ENCODE data around the gene CCR5AS.
"Not testable (repeated sequence)": the region's sequence is repeated elsewhere in the genome, so short reads cannot be mapped to it uniquely, and the experiment has no call there.

Gene CCR5AS

GRCh38 chr3:46406788-46407611, at the start of gene CCR5AS, which contains the start of gene CCRL2:
Gene CCR5AS (minus strand): TSS chr3:46407066.
Gene CCRL2 (plus strand): TSS chr3:46407259. CDS start chr3:46408080, 821 bp downstream.
- no peak for DNase-seq

GRCh38 chr3:46456118-46456517, 49.3 kb upstream of the CCR5AS start:
- DNase-seq = no peak

DNA sequence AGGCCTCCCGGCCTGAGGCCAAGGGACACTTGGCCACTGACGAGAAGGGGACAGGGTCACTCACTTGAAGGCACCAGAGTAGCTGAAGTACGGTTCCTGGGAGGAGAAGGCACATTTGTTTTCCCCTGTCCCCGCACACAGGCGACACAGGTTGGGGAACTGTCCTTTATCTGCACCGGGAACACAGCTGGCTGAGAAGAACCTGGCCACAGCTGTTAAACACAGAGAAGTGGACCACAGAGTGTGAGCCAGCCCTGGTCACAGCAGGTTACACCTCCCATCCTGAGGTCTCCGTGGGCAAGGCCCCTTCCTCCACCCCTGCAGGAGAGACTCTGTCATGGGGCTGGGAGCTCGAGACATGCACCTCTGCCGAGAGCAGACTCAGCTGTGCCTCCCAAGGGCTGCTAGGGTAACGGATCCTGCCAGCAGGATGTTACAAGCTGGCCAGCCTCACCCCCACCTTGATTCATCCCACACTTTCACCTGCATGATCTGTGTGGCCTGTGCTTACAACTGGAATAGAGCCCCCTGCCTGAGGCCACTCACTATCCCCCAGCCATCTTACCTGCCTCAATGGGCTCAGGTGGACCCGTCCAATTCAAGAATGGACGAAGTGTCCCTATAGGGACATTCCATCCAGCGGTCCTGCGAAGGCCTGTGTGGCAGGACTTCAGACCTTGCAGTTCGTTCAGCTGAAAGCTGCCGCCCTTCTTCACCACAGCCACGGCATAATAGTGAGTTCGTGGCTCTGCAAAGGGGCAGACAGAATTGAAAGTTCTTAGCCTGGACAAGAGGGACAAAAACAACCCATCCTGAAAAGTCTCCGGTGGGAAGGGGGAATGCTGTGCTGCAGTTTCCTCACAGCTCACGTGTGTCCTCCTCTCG, 48.6 kb upstream of the CCR5AS start:
- no peak for DNase-seq

DNA sequence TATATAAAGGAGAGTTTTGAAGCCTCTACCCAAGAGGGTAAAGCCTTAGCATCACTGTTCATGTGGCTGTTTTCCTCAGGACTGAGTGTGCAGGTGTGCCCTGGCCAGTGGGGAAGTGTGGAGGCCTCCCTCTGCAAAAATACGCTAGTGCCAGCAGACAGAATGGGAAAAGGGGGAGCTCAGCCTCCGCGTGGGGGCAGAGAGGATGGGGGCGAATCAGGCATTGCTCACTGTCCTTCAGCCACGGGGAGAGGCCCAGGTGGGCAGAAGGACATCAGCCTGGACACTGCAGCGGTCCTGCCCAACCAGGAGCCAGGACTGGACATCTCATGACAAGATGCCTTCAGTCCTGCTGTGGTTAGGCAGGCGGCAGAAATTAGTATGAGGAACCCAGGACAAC, 47.7 kb upstream of the CCR5AS start:
- no peak for DNase-seq

DNA sequence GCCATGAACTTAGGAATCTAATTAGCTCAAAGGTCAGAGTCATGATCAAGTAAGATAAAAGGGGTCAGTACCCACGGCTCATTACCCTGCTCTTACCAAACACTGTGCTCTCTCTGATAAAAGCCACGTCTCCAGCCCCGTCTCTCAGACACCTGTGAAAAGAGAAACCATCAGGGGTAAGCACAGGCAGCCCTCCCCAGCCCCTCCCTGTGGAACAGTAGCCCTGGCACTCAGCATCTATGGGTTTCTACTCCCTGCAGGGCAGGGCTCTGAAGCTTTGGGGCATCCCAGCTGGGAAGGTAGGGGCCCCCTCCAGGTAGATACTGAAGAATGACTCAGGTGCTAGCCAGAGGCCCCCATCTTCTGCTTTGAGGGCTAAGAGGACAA, 47.3 kb upstream of the CCR5AS start:
- DNase-seq = no peak

- DNase-seq = no peak
Measured at GRCh38 chr3:46453526-46454208, 46.8 kb upstream of the CCR5AS start.

DNA sequence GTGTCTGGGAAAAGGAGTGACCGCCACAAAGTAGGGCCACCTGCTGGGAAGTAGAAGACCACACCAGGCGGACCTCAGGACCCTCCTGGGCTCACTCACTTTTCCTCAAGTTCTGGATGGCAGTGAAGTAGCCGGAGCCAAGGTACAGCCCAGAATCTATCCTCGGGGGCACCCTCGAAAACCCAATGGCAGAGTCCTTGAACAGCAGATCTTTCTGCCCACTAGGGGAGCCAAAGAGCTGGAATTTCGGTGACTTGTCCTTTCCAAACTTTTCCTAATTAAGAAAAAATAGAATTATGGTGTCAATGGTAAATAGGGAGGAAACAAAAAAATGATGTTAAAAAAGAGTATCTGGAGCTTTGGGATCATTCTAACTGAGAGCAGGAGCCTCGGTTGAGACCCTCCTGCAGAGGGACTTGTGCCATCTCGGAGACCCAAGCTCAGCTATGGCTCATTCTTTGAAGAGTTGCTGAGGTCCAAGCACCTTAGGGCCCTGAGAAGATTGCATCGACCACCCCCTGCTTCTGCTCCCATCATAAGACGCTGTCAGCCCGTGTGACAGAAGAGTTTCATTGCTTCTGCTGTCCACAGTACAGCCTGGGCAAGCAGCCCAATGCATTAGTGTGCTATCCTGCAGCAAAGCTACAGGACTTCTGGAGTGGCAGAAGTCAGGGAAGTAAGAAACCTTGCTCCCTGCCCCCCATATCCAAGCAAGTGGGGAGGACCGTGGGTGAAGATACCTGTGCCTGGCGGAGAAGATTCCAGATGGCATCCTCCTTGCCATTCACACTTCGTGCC, 43.1 kb upstream of the CCR5AS start:
- DNase-seq = no peak

DNA sequence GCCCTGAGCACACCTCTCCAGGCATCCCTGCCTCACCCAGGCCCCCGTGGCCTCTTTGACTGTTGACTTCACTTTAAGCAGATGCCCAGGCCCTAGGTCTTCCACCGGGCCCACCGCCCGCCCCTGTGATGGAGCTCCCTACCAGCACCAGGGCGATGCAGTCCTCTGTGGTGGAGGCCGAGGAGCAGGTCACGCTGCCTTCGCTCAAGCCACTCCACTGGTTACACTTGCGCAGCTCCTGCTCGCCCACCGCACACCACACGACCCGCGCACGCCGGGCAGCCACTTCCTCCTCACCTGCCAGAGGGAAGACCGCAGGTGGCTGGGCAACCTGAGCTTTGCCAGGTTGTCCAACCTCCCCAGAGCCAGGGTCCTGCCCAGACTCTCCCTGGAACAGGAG, 41.9 kb upstream of the CCR5AS start:
- no peak for DNase-seq

GRCh38 chr3:46447228-46447985, 40.5 kb upstream of the CCR5AS start:
- no peak for DNase-seq

DNA sequence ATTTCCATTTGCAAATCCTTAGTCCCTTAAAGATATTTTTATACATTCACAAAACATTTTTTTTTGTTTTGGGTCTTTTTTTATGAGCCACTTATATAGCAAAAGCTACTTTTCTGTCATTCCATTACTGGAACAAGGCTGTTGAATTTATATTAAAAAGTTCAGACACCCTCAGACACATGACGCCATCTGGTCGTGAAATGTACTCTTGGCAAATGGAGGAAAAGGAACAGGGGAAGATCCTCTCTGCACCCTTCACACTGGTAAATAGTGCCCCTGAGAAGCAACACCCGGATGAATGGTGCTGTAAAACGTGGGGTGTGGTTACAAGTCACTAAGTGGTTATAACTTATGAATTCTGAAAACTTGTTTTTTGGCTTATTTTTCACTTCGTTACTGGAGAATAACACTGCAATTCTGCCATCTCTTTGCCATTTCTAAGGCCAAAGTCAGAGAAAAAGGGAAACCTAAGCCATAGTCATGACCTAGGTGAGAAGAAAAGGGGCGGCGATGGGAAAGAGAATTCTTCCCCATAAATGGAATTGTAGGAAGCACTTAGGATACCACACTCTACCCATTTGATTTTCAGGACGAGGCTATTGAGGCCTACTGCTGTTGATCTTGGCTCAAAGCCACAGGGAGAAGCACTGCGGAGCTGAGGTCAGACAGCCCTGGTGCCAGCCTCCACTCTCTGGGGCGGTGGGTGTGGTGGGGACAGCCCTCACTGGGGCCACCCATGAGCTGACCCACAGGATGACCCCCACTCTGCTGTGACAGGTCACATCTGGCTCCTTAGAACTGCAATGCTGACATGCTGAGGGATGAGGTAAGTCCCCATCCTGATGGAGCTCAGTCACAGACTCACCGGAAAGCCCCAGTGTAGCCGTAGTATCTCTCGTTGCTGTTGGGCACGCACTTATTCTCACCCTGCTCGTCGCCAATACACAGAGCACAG, 36.0 kb upstream of the CCR5AS start:
- no peak for DNase-seq

GRCh38 chr3:46440531-46441294, 33.8 kb upstream of the CCR5AS start:
- no peak for DNase-seq

GRCh38 chr3:46438831-46439230, 32.0 kb upstream of the CCR5AS start:
- DNase-seq = no peak

- DNase-seq = no peak
Measured at GRCh38 chr3:46435081-46435726, 28.3 kb upstream of the CCR5AS start.

DNA sequence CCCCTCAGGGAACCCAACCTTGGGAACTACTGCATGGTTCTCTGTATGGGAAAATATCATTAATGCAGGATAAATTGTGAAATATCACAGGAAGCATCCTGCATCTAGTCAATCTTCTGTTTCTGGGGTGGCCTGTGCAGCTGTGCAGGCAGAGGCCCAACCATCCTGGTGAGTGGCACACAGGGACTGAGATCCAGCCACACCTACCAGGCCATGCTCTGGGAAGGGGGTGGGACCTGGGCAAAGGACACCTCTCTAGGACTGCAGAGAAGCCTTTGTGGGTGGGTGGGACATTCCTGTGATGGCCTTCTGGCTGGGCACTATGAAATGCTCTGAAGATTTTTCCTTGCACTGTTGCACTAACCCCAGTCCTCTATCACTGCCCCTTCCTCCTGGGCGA, 27.0 kb upstream of the CCR5AS start:
- no peak for DNase-seq

DNA sequence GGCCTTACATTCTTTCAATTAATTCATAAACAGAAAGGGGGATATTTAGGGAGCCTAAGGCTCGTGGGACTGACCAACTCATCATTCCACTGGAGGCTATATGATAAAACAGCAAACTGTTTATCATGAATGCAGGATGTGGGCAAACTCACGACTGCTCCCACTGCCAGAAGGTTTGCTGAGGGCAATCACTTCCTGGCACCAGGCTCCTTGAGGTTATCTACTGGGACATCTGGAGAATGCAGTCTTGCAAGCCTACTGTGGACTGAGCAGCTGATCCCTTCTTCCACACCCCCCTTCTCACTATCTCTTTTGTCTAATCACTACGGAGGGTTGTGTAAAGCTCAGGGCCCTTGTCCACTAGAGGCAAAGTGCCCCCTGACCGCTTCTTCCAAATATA, 26.3 kb upstream of the CCR5AS start:
- not testable (repeated sequence) for DNase-seq

- not testable (repeated sequence) for DNase-seq
Measured at GRCh38 chr3:46431905-46432304, 25.0 kb upstream of the CCR5AS start.

DNA sequence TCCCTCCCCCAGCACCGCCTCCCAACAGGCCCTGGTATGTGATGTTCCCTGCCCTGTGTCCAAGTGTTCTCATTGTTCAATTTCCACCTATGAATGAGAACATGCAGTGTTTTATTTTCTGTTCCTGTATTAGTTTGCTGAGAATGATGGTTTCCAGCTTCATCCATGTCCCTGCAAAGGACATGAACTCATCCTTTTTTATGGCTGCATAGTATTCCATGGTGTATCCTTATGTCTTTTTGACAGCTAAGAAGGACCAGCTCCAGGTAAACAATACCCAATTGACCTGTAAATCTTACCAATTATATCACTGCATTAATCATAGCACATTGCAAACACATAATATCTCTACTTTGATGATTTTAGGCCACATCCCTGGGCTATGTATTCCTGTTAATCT, 24.0 kb upstream of the CCR5AS start:
- not testable (repeated sequence) for DNase-seq

DNA sequence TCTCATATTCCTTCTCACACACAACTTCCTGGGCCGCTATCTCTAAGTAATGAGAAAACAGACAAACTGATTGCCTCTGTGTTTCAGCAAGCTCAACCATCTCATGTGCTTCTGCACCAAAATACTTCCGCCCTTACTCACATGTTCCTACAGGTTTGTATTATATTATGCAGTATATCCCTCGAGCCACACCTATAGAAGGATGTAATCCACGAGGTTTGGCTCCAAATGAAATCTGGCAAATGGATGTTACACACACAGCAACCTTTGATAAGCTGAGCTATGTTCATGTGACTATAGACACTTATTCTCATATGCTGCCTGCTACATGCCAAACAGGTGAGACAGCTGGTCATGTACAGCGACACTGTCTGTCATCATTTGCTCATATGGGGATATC, 22.8 kb upstream of the CCR5AS start:
- no peak for DNase-seq

GRCh38 chr3:46429250-46429649, 22.4 kb upstream of the CCR5AS start:
- no peak for DNase-seq

Data from NCI-H1048 (cell line).